NCI-H146 (cell line): ENCODE measurements around the gene CATSPERZ.
A peak's percentile ranks its signal among the peaks of the same experiment; 100 is the strongest.

Experiments
- DNase-seq: peaks from one replicate; lab custom pipeline; 2025; lab: John Stamatoyannopoulos, UW

The CATSPERZ gene, protein sequence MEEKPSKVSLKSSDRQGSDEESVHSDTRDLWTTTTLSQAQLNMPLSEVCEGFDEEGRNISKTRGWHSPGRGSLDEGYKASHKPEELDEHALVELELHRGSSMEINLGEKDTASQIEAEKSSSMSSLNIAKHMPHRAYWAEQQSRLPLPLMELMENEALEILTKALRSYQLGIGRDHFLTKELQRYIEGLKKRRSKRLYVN

DNA sequence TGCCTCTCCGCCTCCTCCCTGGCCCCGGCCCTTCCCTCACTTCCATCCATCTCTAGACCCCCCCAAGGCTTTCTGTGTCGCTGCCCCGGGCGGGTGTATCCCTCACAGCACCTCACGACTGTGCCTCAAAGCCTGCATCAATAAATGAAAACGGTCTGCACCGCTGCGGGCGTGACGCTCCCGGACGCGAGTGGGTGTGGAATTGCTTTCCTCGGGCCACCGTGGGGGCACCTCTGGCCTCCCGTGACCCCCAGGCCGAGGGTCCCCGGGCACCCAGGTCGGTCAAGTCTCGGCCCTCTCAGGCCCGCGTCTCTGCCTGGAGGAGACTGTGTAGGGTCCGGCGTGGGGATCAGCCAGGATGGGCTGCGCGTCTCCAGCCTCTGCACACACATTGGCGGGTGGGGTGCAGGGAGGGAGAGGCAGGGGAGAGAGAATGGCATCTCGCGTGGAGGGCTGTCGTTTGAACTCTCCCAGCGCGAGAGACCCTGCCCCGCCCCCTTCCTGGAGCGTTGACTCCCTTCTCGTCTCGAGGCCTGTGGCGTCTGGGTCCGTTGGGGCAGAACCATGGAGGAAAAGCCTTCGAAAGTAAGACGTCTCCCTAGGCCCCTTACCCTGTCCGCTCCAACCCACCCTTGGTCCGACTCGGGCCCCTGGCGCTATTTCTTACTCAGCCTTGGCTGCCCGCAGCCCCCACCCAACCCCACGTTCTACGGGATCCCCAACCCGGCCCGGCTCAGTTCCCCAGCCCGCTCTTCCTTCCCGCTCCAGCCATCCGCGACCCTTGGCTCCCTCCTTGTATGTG is at the start of gene CATSPERZ:
Gene CATSPERZ (plus strand): TSS at position 512 of the 802 bp plus-strand sequence. CDS start 53 bp downstream, at position 565.
- DNase-seq: no peak

GRCh38 chr11:64250415-64251015 is 49.6 kb upstream of the CATSPERZ start:
- DNase-seq: no peak

DNA sequence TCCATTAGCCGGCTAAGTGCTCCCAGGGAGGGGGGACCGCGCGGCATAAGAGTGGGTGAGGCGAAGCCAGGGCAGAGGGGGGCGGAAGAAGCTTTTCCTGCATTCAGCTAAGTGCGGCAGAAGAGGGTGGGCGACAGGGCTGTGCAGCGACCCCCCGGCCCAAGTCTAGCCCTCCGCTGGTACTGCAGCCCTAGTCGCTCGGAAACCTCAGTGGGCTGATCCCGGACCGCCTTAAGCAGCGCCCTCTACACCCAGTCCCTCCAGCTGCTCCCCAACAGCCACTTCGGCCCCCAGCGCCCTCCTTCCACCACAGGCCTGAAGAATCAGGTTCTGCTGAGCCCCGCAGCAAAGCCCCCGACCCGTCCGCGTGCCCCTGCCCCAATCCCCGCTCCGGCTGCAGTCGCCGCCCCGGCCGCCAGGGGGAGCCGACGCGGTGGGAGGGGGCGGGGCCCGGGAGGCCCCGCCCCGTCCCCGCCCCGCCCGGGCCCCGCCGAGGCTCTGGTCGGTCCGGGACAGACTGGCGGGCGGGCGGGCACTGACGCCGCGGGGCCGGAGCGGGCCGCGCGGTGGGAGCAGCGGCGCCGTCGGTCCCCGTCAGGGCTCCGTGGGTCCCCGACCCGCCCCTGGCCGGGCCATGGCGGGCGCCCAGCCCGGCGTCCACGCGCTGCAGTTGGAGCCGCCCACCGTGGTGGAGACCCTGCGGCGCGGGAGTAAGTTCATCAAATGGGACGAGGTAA is 49.0 kb upstream of the CATSPERZ start, which contains the start of gene PLCB3:
Gene PLCB3 (plus strand): TSS at position 515 of the 737 bp plus-strand sequence. CDS start 120 bp downstream, at position 635.
- DNase-seq: peak; percentile 63

DNA sequence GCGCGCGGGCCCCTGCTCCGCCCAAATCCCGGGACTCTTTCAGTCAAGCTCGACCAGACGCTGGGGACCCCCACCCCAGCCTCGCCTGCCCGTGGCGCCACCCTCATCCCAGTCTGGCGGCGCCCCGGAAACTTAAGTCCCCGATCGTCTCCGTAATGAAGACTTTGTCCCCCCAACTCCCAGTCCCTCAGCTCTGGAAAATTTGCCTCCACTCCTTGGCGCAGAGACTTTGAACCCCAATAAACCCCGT is 48.5 kb upstream of the CATSPERZ start:
- peak; percentile 30 for DNase-seq

DNA sequence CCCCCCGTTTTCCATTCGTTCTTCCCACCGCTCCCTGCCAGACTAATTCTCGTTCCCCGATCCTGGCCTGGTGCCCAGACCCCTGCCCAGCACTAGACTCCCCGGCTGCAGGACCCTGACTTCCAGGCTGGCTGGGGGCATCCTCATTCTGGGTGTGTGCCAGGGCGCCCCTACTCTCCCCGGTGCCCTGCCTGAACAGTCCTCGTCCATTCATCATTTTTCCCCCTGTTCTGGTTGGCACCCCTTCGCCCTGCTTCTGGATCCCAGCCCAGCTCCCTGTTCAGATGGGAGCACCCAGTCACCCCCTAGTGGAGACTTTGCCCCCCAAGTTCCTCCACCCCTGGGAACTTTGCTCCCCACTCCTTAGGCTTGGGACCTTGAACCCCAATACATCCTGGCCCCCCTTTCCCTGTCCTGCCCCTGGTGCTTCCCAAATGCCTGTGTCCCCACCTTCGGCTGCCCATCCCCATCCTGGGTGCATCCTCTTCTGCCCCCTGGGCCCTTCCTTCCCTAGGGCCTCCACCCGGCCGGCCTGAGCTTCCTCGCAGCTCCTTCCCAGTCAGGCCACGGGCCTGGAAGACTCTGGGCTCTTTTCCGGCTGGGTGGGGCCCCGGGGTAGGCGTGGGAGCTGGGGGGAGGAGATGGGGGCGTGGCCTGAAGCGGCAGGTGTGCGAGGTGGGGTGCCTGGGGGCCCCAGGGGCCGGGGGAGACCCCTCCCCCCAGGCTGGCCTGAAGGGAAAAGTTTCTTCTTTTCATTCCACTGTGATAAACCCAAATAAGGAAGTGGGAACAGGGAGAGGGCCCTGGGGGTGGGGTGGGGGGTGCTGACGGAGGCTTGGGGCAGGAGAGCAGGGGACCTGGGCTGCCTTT is 47.9 kb upstream of the CATSPERZ start:
- DNase-seq: peak; percentile 64

- DNase-seq: no peak
Measured at GRCh38 chr11:64253043-64253442, 47.1 kb upstream of the CATSPERZ start.

GRCh38 chr11:64253481-64253880 is 46.7 kb upstream of the CATSPERZ start:
- no peak for DNase-seq

DNA sequence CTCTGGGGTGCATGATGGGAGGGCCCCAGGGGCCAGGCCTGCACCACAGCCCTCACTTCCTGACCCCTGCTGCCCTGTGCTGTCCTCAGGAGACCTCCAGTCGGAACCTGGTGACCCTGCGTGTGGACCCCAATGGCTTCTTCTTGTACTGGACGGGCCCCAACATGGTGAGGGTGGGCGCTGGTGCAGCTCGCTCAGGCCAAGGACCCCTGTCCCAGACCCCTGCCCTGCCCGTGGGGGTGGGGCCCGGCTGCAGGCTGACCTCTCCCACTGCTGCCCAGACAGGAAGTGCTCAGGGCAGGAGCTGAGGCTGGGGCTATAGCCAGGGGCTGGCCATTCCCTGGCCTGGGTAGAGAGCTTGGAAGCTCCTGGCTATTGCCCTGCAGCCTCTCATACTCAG is 45.8 kb upstream of the CATSPERZ start:
- DNase-seq: no peak

- no peak for DNase-seq
Measured at GRCh38 chr11:64255135-64256128, 44.7 kb upstream of the CATSPERZ start.

- DNase-seq: no peak
Measured at GRCh38 chr11:64256300-64256699, 43.9 kb upstream of the CATSPERZ start.

GRCh38 chr11:64258356-64258755 is 41.8 kb upstream of the CATSPERZ start:
- DNase-seq: no peak

DNA sequence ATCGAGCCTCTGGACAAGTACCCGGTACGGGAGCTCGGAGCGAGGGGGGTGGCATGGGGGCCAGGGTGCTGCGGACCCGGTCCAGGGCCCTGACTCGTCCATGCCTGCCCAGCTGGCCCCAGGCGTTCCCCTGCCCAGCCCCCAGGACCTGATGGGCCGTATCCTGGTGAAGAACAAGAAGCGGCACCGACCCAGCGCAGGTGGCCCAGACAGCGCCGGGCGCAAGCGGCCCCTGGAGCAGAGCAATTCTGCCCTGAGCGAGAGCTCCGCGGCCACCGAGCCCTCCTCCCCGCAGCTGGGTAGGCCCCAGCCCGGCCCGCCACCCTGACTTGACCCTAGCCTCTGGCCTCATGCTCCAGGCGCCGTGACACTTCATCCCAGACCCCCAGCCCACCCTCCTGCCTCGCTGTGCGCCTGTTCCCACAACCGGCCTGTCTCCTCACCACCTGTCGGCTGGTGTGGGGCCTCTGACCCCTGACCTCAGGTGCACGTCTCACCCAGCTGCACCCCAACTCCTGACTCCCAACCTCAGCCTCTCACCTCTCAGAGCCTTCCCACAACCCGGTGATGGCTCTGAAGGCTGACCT is 41.1 kb upstream of the CATSPERZ start:
- DNase-seq: no peak

GRCh38 chr11:64259533-64260067 is 40.6 kb upstream of the CATSPERZ start:
- DNase-seq: no peak

DNA sequence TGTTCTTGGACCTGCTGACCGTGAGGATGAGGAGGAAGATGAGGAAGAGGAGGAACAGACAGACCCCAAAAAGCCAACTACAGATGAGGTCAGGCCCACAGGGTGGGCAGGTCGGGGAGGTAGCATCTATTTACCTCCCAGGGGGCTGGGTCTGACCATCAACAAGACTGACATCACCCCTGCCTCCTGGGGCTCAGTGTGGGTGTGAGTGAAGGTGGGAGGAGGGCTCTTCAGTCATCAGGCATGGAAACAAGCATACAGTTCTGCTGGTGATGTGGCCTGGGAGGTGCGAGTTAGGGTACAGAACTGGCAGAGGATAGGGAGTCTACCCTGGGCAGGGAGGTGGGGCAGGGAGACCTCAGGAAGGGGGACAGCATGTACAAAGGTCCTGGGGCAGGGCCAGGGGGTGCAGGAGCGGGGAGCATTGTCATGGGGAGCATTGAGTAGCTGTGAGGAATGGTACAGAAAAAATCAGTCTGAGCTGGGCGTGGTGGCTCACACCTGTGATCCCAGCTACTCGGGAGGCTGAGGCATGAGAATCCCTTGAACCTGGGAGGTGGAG is 39.9 kb upstream of the CATSPERZ start:
- DNase-seq: no peak

GRCh38 chr11:64261556-64262080 is 38.5 kb upstream of the CATSPERZ start:
- DNase-seq: no peak

GRCh38 chr11:64262271-64263002 is 37.7 kb upstream of the CATSPERZ start:
- no peak for DNase-seq

- DNase-seq: no peak
Measured at GRCh38 chr11:64263021-64263946, 36.9 kb upstream of the CATSPERZ start.
